NCI-H1092 (cell line): Measurements from ENCODE around the gene SEC24C.
"Not testable (repeated sequence)": the region's sequence is repeated elsewhere in the genome, so short reads cannot be mapped to it uniquely, and the experiment has no call there.

Experiments
- DNase-seq: peaks from one replicate; lab custom pipeline; 2025; lab: John Stamatoyannopoulos, UW

Gene SEC24C, protein sequence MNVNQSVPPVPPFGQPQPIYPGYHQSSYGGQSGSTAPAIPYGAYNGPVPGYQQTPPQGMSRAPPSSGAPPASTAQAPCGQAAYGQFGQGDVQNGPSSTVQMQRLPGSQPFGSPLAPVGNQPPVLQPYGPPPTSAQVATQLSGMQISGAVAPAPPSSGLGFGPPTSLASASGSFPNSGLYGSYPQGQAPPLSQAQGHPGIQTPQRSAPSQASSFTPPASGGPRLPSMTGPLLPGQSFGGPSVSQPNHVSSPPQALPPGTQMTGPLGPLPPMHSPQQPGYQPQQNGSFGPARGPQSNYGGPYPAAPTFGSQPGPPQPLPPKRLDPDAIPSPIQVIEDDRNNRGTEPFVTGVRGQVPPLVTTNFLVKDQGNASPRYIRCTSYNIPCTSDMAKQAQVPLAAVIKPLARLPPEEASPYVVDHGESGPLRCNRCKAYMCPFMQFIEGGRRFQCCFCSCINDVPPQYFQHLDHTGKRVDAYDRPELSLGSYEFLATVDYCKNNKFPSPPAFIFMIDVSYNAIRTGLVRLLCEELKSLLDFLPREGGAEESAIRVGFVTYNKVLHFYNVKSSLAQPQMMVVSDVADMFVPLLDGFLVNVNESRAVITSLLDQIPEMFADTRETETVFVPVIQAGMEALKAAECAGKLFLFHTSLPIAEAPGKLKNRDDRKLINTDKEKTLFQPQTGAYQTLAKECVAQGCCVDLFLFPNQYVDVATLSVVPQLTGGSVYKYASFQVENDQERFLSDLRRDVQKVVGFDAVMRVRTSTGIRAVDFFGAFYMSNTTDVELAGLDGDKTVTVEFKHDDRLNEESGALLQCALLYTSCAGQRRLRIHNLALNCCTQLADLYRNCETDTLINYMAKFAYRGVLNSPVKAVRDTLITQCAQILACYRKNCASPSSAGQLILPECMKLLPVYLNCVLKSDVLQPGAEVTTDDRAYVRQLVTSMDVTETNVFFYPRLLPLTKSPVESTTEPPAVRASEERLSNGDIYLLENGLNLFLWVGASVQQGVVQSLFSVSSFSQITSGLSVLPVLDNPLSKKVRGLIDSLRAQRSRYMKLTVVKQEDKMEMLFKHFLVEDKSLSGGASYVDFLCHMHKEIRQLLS

DNA sequence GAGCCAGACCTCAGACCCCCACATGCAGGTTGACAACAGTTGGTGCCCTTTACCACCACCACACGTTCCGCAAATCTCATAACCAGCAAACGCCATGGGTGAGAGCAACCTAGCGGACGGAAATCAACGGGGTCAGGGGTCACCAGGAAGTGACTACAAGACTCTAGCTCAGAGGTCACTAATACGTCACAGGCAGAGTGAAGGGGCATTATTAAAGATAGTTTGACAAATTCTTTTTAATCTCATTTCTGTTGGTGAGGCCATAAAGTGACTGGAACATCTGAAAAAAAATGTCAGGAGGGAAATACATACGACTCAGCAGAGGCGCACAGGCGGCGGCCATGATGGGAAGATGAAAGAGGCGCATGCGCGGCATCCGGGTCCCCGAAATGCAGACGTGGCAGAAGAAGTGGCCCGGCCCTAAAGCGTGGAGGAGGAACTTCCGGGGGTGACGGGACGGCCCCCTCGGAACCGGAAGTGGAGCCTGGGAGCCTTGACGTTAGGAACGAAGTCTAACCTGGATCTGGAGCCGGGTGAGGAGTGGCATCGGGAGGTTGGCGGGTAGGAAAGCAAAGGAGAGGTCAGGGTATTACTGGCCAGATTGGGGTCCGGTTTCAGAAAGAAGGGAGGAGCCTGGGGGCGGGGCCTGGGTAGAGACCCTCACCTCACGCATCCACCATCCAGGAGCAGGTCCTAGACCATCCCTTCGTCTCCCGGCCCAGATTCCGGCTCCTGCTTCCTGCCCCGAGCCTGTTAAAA lies at the start of gene SEC24C:
Gene SEC24C (plus strand): TSS at position 468 of the 759 bp plus-strand sequence. CDS start 2,461 bp downstream, outside the sequence.
- DNase-seq: peak; percentile 88

DNA sequence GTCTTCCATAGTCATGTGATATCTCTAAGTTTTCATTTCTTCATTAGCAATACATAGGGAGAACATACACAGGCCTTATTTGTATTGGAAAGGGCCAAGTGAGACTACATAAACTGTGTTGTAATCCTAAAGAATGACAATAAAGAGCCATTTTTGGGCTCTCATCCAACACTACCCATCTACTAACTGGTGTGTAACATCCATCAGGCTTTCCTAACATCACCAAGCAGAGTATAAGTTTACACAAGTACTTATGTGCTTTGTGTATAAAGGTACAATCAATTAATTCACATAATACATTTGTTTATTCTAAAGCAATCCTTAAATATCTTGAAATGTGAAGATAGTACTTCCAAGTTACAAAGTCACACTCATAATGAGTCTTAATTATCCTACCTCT lies 48.9 kb upstream of the SEC24C start:
- DNase-seq: not testable (repeated sequence)

DNA sequence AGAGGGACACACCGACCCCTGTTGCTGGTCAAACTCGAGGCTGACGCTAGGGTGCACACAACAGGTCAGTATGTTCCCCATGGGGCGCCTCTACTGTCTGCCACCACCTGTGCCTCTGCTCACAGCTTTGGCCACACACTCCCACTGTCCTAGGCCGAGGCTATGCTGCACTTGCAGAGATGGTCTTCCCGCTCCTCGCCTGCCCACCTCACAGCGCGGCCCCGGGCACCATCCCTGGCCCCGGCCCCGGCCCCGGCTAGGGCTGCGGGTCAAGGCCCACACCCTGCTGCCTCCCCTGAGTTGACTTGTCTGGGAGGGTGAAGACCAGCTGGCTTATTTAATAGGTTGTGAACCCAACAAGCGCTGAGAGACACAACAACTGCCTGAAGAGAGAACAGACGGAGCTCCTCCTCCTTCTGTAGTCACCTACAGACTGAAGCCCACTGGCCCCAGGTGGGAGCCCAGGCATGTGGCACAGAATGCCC lies 46.5 kb upstream of the SEC24C start, which contains the start of gene AGAP5:
Gene AGAP5 (minus strand): TSS at position 435 of the 485 bp plus-strand sequence. CDS start 354 bp downstream, at position 81.
- DNase-seq: not testable (repeated sequence)

DNA sequence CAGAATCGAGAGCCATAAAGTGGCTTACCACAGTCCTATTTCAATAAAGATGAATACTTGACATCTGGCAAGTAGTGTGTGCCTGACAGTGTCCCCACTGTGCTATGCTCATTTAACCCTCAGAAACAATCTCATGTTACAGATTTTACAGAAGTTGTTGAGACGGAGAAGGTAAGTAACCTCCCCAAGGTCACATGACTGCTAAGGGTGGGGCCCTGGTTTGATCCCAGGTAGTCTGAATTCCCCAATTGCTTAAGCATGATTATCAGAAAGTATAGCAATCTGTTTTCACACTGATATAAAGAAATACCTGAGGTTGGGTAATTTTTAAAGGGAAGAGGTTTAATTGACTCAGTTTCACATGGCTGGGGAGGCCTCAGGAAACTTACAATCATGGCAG lies 45.4 kb upstream of the SEC24C start:
- DNase-seq: not testable (repeated sequence)

DNA sequence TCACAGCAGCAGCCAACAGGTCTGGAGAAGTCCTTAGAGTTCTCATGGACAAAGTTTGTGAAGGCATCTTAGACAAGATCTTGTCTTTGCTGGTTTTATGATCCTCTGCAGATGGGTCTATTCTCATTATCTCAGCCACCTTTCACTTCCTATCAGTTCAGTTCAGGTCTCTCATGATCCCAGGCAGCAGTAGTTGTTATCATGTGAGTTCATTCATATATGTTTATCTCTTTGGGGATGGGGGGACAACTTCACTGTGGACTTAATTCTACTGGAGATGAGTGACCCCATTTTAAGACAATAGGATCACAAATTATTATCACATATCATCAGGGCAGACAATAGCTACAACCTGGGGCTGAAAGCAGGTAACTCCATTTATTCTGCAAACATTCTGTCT lies 40.2 kb upstream of the SEC24C start:
- not testable (repeated sequence) for DNase-seq

DNA sequence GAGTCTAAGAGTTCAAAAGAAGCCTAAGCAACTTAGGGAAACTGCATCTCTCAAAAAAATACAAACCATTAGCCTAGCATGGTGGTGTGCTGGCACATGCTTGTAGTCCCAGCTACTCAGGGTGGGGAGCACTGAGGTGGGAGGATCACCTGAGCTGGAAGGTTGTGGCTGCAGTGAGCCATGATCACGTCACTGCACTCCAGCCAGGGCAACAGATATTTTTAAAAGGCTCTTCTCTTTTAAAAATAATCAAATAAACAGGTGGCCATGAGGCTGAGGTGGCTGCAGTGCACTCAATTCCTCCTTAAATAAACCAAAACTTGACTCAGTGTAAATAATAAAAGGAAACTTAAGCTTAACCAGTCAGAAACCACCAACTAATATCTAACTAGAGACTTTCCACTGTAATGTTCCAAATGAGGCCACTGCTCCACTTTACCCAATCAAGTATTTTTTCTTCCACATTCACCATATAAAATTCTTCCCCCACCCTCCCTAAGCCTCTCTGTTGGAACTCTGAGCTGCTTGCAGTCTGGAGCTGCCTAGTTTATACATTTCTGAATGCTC lies 38.6 kb upstream of the SEC24C start:
- not testable (repeated sequence) for DNase-seq

DNA sequence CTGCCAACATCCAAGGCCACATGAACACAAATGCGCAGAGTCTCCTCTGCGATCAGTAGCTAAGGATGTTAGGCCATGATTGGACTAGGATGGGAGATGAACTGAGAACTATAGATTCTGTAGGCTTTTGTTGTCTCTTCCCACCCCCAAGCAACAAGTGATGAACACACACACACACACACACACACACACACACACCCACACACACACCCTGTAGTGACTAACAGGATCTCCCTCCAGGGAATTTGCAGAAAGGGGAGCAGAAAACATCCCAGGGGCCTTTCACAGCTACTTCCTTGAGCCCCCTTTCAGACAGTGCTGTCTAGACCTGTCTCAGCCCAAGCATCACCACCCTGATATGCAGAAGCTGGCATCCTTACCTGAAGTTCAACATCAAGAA lies 37.7 kb upstream of the SEC24C start:
- not testable (repeated sequence) for DNase-seq

DNA sequence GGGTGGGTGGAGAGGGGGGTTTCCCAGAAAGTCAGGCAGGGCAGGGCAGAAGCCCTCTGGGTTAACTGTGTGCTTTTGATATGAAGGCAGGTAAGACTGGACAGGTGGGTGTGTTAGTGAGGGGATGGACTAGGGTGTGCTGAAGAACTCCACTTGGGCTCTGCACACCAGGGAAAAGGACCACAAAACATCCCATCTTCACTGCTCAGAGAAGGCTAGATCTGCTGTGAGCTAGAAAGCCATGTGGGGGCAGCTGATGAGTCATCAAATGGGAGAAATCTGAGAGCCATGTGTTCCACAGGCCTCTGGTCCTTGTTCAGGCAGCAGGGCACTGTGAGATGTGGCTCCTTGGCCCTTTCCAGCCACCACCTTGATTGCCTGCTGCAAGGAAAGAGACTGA lies 36.5 kb upstream of the SEC24C start:
- DNase-seq: not testable (repeated sequence)

DNA sequence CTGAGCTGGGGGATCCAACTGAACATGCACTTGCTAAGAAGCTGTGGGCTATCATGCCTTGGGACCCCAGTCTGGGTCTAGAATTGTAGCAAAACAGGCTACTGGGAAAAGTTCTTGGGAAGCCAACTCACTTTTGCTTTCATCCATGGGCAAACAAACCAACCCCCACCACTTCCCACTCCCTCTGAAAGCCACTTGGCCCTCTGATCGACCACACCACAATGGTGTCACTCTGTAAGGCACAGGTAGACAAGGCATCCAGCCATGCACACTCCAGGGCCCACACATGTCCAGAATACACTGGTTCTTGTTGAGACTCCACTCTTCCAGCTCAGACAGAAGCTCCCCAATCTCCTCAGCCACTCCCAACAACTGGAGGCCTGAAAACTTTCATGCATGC lies 36.0 kb upstream of the SEC24C start:
- not testable (repeated sequence) for DNase-seq

DNA sequence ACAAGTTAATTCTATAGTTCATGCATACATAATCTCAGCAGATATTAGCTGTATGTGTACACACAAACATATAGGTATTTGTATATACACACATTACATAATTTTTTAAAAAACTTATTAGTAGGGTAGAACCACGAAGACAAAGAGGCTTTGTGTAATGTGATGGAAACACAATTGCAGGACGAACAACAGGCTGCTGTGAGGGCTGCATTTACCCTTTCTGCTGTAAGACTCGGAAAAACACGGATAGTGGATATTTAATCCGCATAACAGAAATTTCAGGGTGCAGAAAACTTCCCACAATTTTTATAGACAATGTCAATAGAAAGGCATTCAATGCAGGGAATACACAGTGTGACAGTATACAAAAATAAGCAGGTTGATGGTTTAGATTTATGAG lies 32.5 kb upstream of the SEC24C start:
- not testable (repeated sequence) for DNase-seq

DNA sequence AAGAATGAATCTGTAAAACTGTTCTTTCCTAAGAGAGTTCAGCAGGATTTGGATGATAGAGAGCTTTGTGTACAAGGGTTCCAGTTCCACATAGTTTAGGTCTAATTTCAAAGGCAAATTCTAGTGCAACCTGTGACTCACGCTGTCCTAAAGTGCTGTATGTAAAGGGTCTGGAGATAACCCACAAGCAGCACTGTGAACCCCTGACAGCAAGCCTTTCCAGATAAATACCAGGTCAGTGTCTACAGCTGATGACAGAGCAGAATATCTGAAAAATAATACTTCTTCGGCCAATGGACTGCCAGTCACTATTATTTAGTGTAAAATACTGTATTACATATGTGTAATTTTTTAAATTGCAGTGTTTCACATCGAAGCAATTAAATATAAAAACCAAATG lies 30.3 kb upstream of the SEC24C start:
- not testable (repeated sequence) for DNase-seq

DNA sequence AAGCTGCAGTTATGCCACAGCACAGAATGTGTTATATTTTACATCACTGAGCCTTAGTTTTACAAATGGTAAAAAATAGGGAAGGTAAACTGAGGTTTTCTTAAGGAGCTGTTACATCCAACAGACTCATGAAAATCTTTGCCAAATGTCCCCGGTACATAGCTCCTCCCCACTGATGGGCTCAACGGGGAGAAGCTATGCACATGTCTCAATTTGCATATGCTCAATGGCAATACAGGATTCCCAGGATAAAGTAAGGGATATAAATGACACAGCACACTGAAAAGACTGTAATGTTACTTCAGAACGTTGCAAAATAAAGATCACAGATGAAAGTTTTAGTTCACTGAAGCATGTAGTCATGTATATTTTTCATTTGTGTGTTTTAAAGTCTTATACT lies 29.7 kb upstream of the SEC24C start:
- DNase-seq: not testable (repeated sequence)

DNA sequence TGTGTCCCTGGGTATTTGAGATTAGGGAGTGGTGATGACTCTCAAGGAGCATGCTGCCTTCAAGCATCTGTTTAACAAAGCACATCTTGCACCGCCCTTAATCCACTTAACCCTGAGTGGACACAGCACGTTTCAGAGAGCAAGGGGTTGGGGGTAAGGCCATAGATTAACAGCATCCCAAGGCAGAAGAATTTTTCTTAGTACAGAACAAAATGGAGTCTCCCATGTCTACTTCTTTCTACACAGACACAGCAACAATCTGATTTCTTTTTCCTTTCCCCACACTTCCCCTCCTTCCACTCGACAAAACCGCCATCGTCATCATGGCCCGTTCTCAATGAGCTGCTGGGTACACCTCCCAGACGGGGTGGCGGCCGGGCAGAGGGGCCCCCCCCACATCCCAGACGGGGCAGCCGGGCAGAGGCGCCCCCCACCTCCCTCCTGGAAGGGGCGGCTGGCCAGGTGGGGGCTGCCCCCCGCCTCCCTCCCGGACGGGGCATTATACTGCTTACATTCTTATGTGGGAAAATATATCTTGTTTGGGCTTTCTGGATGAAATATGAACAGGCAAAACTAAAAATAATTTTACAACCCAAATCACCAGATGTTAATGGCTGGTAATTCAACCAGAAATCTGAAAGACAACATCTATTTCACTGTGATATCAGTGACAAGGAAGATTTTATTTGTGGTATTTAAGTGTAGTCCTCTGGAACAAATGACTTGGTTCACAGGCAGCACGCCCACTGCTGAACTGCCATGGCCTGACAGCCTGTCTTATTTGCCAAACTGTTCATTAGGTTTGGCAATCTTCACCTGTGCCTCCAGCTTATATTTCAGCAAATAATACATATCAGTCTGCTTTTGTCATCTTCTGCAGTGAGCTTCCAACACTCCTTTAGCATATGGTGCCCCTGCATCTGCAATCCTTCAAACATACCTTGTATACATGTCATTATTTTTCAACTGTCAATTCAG lies 28.7 kb upstream of the SEC24C start:
- not testable (repeated sequence) for DNase-seq

DNA sequence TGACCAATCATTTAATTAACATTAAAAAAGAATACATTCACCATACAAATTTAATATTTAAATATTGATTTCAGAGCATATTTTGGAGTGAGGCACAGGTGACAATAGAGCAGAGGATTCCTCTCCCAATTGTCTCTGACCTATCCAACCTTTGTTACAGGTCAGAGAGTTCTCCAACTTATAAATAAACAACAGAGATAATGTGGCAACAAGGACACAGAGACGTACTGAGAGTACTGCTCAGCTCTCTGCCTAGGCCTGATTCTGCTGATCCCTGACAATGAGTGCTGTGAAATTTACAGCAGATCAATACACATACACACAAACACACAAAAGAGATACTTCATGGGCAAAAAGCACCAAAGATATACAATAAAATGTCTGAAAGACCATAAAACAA lies 27.9 kb upstream of the SEC24C start:
- DNase-seq: no peak

DNA sequence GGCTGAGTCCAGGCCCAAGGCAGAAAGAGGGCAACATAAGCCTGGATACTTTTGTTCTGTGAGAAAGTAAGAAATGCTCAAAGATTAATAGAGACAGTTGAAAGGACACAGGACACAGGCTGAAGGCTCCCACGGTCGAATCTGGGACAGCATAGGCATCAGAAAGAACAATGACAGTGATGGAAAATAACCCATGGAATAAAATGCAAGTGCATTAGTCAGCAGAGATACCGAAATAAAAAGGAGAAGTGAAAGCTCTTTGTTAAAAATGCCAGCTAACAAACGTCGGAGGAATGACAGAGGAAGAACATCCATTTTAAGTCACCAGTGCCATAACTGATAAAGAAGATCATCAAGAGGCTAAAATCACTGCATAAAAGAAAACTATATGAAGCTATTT lies 26.6 kb upstream of the SEC24C start:
- DNase-seq: no peak

DNA sequence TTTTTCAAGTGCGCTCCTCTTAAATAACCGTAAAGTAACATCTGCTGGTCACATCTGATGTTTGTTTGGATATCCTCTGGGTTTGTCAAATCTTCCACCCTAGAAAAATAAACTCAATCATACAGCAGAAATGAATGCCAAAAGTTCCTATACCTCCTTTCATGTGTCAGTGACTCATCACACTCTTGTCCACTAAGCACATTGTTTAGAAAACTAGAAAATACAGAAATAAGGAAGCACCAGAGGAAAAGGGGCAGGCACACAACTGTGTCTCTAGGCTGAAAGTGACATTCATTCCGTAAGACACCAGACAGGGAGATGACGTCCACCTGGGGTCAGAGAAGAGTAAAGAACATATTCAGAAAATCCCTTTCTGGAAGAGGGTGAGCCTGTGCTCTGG lies 23.6 kb upstream of the SEC24C start:
- not testable (repeated sequence) for DNase-seq

DNA sequence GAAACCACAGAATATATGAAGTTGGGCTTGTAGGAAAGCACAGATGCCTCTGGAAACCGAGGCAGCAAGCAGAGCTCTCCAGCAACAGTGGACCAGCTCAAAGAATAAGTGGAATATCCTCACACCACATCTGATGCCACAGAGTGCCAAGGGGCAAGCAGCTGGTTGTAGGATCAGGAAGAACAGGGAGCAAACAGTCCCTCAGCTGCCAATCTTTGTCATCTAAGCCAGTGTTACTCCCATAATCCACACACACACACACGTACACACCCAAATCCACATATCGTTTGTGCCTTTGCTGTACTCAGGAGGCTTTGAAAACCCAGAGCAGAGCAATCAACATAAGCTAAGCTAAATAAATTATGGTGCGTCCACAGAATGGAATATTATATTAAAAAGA lies 20.7 kb upstream of the SEC24C start:
- no peak for DNase-seq

DNA sequence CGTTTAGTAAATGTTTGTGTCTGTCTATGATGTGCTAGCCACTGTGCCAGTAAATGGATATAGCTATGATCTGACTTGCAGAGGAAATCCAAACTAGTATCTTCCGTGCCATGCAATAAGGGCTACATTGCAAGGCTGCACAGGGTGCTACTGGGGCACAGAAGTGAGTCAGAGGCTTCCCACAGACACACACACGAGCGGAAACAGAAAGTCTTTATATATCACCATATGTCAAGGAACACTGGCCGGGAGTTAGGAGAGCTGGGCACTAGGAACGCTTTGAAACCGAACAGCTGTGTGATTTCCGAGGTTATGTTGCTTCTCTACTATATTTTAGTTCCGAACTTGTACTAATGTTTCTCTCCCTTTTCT lies 14.4 kb upstream of the SEC24C start:
- DNase-seq: not testable (repeated sequence)

DNA sequence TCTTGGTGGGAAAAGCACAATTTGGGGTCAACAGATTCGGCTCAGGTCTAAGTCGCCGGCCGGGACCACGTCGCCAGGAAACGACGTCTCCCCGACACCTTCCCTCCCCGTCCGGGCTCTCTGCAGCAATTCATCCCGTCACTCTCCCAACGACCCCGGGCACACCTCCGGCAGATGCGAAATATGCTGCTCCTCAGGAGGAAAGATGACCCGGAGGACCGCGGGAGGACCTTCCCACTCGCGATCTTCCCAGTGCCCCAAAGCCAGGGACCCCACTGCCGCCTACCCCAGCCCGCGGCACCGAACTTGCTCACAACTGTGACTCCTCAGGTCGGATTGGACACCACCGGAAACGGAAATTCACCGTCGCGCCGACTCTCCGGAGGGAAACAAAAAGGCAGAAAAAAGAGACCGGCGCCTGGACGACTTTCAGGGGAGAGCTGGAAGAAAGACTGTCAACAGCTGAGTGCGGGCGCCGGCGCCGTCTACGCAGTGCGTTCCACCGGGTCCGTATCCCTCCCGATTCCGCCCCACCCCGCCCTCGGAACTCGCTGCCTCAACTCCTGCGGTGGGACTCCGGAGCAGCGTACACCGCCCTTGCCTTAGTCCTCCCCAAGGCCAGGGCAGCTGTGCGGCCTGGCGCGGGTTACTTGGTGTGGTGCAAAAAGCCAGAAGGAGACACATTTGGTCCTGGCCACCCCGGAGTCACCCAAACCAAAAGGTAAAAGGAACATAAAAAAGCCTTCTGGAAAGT lies 13.8 kb upstream of the SEC24C start:
- peak; percentile 76 for DNase-seq
